ENCODE results near the gene ARID3A.

ARID3A gene

DNA sequence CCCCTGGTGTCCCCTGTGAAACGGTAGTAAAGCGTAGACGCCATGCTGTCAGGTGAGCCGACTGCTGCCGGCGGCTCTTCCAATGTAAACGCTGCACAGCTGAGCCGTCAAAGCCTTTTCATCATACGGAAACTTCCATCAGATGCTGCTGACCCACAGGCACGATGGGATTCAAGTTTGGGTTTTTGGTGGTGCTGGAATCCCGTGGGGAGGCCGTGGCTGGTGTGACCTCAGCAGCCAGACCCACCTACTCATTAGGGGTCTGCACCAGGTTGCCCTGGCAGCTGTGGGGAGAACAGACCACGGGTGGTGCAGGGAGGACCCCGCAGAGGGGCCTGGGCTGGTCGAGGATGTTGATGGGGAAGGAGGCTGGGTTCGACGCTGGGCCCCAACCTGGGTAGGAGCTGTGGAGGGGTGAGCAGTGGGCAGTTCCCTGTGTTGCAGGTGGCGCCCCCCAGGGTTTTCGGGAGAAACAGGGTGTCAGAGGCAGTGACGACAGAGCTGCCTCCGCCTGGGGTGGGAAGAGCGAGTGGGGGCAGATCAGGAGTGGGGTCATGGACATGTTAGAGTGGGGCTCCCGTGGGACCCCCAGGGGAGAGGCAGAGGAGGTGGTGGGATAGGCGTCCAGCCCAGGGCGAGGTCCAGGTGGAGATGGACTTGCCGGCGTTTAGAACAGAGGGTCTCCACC, 81.0 kb downstream of the ARID3A start:
- DNase-seq (ENCODE audit: extremely low read depth, low read depth), result no peak
- TF ChIP-seq, protein P1, sequence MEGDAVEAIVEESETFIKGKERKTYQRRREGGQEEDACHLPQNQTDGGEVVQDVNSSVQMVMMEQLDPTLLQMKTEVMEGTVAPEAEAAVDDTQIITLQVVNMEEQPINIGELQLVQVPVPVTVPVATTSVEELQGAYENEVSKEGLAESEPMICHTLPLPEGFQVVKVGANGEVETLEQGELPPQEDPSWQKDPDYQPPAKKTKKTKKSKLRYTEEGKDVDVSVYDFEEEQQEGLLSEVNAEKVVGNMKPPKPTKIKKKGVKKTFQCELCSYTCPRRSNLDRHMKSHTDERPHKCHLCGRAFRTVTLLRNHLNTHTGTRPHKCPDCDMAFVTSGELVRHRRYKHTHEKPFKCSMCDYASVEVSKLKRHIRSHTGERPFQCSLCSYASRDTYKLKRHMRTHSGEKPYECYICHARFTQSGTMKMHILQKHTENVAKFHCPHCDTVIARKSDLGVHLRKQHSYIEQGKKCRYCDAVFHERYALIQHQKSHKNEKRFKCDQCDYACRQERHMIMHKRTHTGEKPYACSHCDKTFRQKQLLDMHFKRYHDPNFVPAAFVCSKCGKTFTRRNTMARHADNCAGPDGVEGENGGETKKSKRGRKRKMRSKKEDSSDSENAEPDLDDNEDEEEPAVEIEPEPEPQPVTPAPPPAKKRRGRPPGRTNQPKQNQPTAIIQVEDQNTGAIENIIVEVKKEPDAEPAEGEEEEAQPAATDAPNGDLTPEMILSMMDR (IDR thresholded peaks at IDR 0.05; ENCODE audit: low read depth, low read length), result no peak

DNA sequence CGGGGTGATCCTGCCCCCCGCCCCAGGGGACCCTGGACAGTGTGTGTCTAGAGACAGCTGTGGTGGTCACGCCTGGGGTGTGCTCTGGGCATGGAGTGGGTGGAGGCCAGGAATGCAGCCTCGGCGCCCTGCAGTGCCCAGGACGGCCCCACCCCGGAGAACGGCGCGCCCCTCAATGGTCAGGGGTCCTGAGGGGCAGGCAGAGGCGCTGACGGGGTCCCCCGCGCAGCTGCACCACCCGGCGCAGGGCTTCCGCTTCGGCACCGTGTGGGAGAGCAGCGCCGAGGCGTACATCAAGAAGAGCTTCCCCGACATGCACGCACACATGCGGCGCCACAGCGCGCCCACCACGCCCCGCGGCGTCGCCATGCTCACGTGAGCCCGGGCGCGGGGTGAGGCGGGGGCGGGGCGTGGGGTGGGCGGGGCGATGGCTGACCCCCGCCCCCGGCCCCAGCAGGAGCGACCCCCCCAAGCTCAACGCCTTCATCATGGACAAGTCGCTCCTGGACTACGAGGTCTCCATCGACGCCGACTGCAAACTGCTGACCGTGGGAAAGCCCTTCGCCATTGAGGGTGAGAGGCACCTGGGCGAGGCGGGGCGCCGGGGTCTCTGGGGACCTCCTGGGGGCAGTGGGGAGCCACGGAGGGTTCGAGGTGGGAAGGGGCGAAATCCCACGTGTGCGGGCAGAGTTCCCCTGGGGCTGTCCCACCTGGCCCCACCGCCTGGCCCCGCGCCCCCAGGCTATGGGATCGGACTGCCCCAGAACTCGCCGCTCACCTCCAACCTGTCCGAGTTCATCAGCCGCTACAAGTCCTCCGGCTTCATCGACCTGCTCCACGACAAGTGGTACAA, 81.8 kb downstream of the ARID3A start:
- TF ChIP-seq, protein P1 (IDR thresholded peaks at IDR 0.05; ENCODE audit: low read depth, low read length), result no peak
- no peak for DNase-seq (ENCODE audit: extremely low read depth, low read depth)

DNA sequence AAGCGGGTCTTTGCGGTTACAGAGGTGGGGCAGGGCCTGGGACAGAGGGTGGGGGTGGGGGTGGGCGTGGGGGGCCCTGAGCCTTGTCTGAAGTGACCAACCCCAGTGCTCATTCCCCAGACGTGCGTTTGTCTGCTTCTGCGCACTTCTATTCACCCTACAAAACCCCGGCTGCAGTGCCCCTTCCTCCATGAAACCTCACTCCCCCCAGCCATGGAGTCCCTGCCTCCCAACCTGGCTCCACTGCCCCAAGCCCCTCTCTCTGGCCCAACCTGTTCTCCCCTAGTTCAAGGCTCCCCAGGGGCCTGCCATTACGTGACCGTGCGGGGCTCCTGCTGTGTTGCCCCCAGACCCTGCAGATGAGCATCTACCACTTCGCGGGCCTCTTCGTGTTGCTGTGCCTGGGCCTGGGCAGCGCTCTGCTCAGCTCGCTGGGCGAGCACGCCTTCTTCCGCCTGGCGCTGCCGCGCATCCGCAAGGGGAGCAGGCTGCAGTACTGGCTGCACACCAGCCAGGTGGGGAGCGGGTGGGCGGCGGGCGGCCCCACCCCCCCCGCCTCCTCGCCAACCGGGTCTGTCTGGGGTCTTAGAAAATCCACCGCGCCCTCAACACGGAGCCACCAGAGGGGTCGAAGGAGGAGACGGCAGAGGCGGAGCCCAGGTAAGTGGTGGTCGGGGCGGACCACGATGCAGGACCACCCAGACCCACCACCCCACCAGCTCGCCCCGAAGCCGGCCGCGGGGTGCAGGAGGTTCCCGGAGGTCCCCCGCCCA, 82.6 kb downstream of the ARID3A start:
- TF ChIP-seq, protein P1 (IDR thresholded peaks at IDR 0.05; ENCODE audit: low read depth, low read length), result no peak
- no peak for DNase-seq (ENCODE audit: extremely low read depth, low read depth)

DNA sequence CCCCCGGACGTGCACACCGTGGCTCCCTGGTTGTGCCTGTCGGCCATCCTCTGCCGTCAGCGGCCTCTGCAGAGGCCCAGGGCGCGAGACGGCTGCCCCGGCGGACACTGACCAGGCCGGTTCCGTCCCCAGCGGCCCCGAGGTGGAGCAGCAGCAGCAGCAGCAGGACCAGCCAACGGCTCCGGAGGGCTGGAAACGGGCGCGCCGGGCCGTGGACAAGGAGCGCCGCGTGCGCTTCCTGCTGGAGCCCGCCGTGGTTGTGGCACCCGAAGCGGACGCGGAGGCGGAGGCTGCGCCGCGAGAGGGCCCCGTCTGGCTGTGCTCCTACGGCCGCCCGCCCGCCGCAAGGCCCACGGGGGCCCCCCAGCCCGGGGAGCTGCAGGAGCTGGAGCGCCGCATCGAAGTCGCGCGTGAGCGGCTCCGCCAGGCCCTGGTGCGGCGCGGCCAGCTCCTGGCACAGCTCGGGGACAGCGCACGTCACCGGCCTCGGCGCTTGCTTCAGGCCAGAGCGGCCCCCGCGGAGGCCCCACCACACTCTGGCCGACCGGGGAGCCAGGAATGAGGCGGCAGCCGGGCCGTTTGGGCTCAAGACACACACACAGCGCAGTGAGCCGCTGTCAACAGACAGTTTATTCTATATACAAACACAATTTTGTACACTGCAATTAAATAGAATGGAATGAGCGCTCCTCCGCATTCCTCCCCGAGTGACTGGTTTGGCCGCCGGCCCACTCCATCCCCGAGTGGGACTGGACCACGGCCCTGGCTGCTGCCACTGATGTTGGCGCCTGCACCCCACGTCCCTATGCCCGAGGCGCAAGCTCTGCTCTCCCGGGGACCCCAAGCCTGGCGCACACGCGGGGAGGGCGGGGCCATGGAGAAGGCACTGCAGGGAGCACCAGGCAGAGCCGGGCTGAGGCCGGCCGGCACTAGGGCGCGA, 83.5 kb downstream of the ARID3A start:
- TF ChIP-seq, protein P1 (IDR thresholded peaks at IDR 0.05; ENCODE audit: low read depth, low read length), result no peak
- no peak for DNase-seq (ENCODE audit: extremely low read depth, low read depth)

DNA sequence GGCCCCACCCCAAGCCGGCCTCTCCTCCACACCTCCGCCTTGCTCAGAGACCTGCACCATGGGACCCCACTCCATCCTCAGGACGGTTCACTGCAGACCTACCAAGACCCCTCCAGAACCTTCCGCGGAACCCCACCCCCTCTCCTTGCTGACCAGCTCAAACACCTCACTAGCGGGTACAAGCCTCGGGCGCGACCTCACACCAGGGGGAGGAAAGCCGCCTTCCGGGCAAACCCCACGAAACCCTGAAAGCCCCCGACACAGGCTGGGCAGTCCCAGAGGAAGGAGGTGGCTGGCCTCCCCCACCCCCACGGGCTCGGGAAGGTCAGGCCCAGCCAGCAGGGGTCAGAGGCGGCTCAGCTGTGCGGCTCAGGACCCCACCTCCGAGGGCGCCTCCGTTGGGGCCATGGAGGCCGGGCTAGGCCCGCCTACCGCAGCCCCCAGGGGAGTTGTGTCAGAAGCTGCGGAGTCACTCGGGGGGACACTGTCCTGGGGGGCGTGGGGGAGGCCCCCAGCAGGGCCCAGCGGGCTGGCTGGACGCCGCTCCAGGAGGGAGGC, 84.2 kb downstream of the ARID3A start:
- TF ChIP-seq, protein P1 (IDR thresholded peaks at IDR 0.05; ENCODE audit: low read depth, low read length), result no peak
- DNase-seq (ENCODE audit: extremely low read depth, low read depth), result no peak
